Measurements from ENCODE around the gene CCDC142. TPM values are rescaled to one million over a fixed set of nuclear protein-coding genes. Genes with fewer than 3 reads are reported as not detected.
A peak's percentile ranks its signal among the peaks of the same experiment; 100 is the strongest.

CCDC142 gene
- polyA plus RNA-seq, 1 donor from 2014 or later: 21.6 TPM

DNA sequence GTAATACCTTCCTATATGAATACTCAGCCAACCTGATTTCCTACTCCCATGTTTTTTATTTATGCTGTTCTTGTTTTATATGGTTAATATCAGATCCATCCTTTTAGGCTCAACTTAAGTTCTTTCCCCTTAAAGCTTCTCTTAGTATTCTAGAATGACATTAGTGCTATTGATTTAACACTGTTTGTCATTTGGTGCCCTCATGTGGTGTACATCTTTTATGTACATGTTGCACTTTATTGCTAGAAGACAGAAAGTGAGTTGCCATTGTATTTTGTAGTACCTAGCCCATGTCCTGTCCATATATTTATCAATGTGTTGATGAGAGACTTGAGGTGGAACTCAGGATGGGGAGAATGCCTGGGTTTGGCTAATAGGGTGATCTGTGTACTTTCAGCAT, 49.4 kb upstream of the CCDC142 start:
- peak overlapping the region; percentile 73 for H3K4me3 ChIP-seq (ENCODE audit: low read length)
- H2AFZ ChIP-seq (ENCODE audit: low read depth, low read length): no peak overlapping the region
- TF ChIP-seq RAD21 (conservative IDR thresholded peaks at IDR 0.05): peak; percentile 69
- TF ChIP-seq SMC3 (conservative IDR thresholded peaks at IDR 0.05; ENCODE audit: poor library complexity): peak; percentile 63
- no peak for TF ChIP-seq EP300 (conservative IDR thresholded peaks at IDR 0.05; ENCODE audit: poor library complexity, severe bottlenecking)
- TF ChIP-seq, protein P1, sequence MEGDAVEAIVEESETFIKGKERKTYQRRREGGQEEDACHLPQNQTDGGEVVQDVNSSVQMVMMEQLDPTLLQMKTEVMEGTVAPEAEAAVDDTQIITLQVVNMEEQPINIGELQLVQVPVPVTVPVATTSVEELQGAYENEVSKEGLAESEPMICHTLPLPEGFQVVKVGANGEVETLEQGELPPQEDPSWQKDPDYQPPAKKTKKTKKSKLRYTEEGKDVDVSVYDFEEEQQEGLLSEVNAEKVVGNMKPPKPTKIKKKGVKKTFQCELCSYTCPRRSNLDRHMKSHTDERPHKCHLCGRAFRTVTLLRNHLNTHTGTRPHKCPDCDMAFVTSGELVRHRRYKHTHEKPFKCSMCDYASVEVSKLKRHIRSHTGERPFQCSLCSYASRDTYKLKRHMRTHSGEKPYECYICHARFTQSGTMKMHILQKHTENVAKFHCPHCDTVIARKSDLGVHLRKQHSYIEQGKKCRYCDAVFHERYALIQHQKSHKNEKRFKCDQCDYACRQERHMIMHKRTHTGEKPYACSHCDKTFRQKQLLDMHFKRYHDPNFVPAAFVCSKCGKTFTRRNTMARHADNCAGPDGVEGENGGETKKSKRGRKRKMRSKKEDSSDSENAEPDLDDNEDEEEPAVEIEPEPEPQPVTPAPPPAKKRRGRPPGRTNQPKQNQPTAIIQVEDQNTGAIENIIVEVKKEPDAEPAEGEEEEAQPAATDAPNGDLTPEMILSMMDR (IDR thresholded peaks at IDR 0.05; ENCODE audit: poor library complexity, severe bottlenecking): peak; percentile 66
- no peak for TF ChIP-seq EZH2 (IDR thresholded peaks at IDR 0.05; ENCODE audit: borderline replicate concordance, insufficient read depth, low read length, poor library complexity, severe bottlenecking)
- H3K9me3 ChIP-seq (ENCODE audit: low read length): no peaks in the 10 kb centered on the region
- peaks cover 14% of the 10 kb centered on the region for H3K79me2 ChIP-seq (replicated peaks; ENCODE audit: insufficient read depth, low read length)
- no peak overlapping the region for H3K27ac ChIP-seq (ENCODE audit: low read length)
- no peak overlapping the region for H3K9ac ChIP-seq (ENCODE audit: low read length)
- no peaks in the 10 kb centered on the region for H3K36me3 ChIP-seq (ENCODE audit: insufficient read depth, low read length)
- H3K9me2 ChIP-seq (ENCODE audit: insufficient read depth, low read length): no peaks in the 10 kb centered on the region
- H3F3A ChIP-seq (ENCODE audit: insufficient read depth, low read length, poor library complexity, severe bottlenecking): no peaks in the 10 kb centered on the region
- no peaks in the 10 kb centered on the region for H4K20me1 ChIP-seq (ENCODE audit: insufficient read depth)
- no peaks in the 10 kb centered on the region for H3K27me3 ChIP-seq (ENCODE audit: insufficient read depth, low read depth, low read length)
- no peak overlapping the region for H3K4me2 ChIP-seq (ENCODE audit: low read length)

DNA sequence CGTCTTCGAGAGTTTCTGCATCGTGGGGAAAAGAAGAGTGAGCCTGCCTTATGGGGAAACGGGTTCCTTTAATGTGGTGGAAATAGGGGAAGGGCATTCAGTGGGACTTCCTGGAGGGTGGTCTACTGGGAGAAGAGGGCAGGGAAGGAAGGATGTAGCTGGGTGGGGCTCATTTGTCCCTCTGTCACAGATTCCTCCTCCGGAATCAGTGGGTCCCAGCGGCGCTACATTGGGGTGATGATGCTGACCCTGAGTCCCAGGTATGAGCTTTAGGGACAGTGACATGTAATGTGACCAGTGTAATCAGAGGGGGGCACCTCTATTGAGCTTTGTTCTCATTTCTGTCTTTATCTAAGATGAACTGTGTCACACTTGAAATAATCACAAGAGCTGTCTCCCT, 48.9 kb upstream of the CCDC142 start:
- Histone ChIP-seq H3F3A (ENCODE audit: insufficient read depth, low read length, poor library complexity, severe bottlenecking) (no peaks in the 10 kb centered on the region), H3K9me3 (ENCODE audit: low read length) (no peaks in the 10 kb centered on the region), H4K20me1 (ENCODE audit: insufficient read depth) (no peaks in the 10 kb centered on the region), H3K79me2 (replicated peaks; ENCODE audit: insufficient read depth, low read length) (peaks cover 14% of the 10 kb centered on the region), H3K4me2 (ENCODE audit: low read length) (no peak overlapping the region), H3K27ac (ENCODE audit: low read length) (no peak overlapping the region), H3K4me3 (ENCODE audit: low read length) (peak overlapping the region; percentile 73), H3K27me3 (ENCODE audit: insufficient read depth, low read depth, low read length) (no peaks in the 10 kb centered on the region), H2AFZ (ENCODE audit: low read depth, low read length) (no peak overlapping the region), H3K9ac (ENCODE audit: low read length) (no peak overlapping the region), H3K9me2 (ENCODE audit: insufficient read depth, low read length) (no peaks in the 10 kb centered on the region), H3K36me3 (ENCODE audit: insufficient read depth, low read length) (no peaks in the 10 kb centered on the region)
- no peak for TF ChIP-seq SMC3 (conservative IDR thresholded peaks at IDR 0.05; ENCODE audit: poor library complexity)

GRCh38 chr2:74530239-74531187, 47.7 kb upstream of the CCDC142 start:
- H3K9me3 ChIP-seq (ENCODE audit: low read length): no peaks in the 10 kb centered on the region
- peak overlapping the region; percentile 73 for H3K4me3 ChIP-seq (ENCODE audit: low read length)
- H3K27ac ChIP-seq (ENCODE audit: low read length): peak overlapping the region; percentile 75
- H3F3A ChIP-seq (ENCODE audit: insufficient read depth, low read length, poor library complexity, severe bottlenecking): no peaks in the 10 kb centered on the region
- peak overlapping the region; percentile 86 for H3K4me2 ChIP-seq (ENCODE audit: low read length)
- no peaks in the 10 kb centered on the region for H3K27me3 ChIP-seq (ENCODE audit: insufficient read depth, low read depth, low read length)
- no peaks in the 10 kb centered on the region for H3K36me3 ChIP-seq (ENCODE audit: insufficient read depth, low read length)
- peaks cover 14% of the 10 kb centered on the region for H3K79me2 ChIP-seq (replicated peaks; ENCODE audit: insufficient read depth, low read length)
- peak overlapping the region; percentile 40 for H2AFZ ChIP-seq (ENCODE audit: low read depth, low read length)
- no peaks in the 10 kb centered on the region for H3K9me2 ChIP-seq (ENCODE audit: insufficient read depth, low read length)
- no peaks in the 10 kb centered on the region for H4K20me1 ChIP-seq (ENCODE audit: insufficient read depth)
- TF ChIP-seq MXI1 (conservative IDR thresholded peaks at IDR 0.05; ENCODE audit: poor library complexity, severe bottlenecking) (no peak), SMC3 (conservative IDR thresholded peaks at IDR 0.05; ENCODE audit: poor library complexity) (no peak), RAD21 (conservative IDR thresholded peaks at IDR 0.05) (no peak), POLR2AphosphoS5 (IDR thresholded peaks at IDR 0.05) (no peak), EZH2 (IDR thresholded peaks at IDR 0.05; ENCODE audit: borderline replicate concordance, insufficient read depth, low read length, poor library complexity, severe bottlenecking) (no peak)
- TF ChIP-seq, protein P1 (IDR thresholded peaks at IDR 0.05; ENCODE audit: poor library complexity, severe bottlenecking): no peak
- peak overlapping the region; percentile 78 for H3K9ac ChIP-seq (ENCODE audit: low read length)
